Stomach (tissue), 4 donors: Measurements from ENCODE around the gene CAMK2G.

Experiments used
- POLR2AphosphoS5 ChIP-seq, 3 donors: sonication (generic); formaldehyde crosslinking; IDR thresholded peaks; one replicate each; pipeline ENCODE4 v1.6.1; 2016; ENCODE audit warnings: antibody characterized with exemption in 3 of 3
- TF ChIP-seq, protein P1 (sequence below), 7 experiments: fragments of 450-650 bp in 4 of 7; fragments of 200-600 bp in 3 of 7; sonication (generic) in 3 of 7; IDR thresholded peaks; one replicate each; pipeline ENCODE4 v1.5.1; 2016 to 2019; ENCODE audit warnings: antibody characterized with exemption in 7 of 7, control low read depth in 2 of 7, mild to moderate bottlenecking in 1 of 7

DNA sequence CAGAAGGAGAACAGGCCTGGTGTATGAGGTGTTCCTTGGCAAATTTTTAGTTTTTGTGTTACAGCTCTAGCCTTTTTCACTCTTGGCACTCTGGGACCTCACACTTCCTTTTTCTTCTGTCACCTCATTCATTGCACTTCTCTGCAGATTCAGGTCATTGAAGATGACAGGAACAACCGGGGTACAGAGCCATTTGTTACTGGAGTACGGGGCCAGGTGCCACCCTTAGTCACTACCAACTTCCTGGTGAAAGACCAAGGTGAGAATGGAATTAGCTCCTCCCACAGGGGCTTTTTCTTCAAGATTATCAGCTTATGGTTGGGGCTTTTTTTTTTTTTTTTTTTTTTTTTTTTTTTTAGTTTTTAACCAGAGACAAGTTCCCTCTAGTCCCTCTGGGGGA, 111.0 kb downstream of the CAMK2G start:
- no peak for TF ChIP-seq POLR2AphosphoS5 (IDR thresholded peaks at IDR 0.05)
- TF ChIP-seq, protein P1, sequence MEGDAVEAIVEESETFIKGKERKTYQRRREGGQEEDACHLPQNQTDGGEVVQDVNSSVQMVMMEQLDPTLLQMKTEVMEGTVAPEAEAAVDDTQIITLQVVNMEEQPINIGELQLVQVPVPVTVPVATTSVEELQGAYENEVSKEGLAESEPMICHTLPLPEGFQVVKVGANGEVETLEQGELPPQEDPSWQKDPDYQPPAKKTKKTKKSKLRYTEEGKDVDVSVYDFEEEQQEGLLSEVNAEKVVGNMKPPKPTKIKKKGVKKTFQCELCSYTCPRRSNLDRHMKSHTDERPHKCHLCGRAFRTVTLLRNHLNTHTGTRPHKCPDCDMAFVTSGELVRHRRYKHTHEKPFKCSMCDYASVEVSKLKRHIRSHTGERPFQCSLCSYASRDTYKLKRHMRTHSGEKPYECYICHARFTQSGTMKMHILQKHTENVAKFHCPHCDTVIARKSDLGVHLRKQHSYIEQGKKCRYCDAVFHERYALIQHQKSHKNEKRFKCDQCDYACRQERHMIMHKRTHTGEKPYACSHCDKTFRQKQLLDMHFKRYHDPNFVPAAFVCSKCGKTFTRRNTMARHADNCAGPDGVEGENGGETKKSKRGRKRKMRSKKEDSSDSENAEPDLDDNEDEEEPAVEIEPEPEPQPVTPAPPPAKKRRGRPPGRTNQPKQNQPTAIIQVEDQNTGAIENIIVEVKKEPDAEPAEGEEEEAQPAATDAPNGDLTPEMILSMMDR (IDR thresholded peaks at IDR 0.05), result no peak
